OCI-LY1 (cell line): ENCODE measurements around the gene CHCHD2.
"Not testable (repeated sequence)": the region's sequence is repeated elsewhere in the genome, so short reads cannot be mapped to it uniquely, and the experiment has no call there.

Source experiments
- H2AFZ ChIP-seq: fragments of 200-600 bp; sonication (generic), shearing (Covaris generic); 2 replicates; pipeline ENCODE4 v1.6.0; 2014; ENCODE audit warnings: antibody characterized with exemption, mild to moderate bottlenecking, low read length
- H3F3A ChIP-seq: fragments of 200-600 bp; sonication (generic), shearing (Covaris generic); 2 replicates; pipeline ENCODE4 v1.6.0; 2014; ENCODE audit warnings: mild to moderate bottlenecking, antibody characterized with exemption, low read length, moderate library complexity; ENCODE audit not compliant: insufficient read depth
- H3K27ac ChIP-seq: fragments of 200-600 bp; sonication (generic); 2 replicates; pipeline ENCODE4 v1.5.1; 2014; ENCODE audit warnings: low read length, mixed run types, mild to moderate bottlenecking, low read depth; ENCODE audit not compliant: poor library complexity, severe bottlenecking
- H3K27me3 ChIP-seq: fragments of 200-600 bp; sonication (generic); 2 replicates; pipeline ENCODE4 v1.6.0; 2014; ENCODE audit warnings: antibody characterized with exemption, mild to moderate bottlenecking, low read length, moderate library complexity; ENCODE audit not compliant: insufficient read depth
- H3K36me3 ChIP-seq: fragments of 200-600 bp; sonication (generic); 2 replicates; pipeline ENCODE4 v1.6.1; 2014; ENCODE audit warnings: mild to moderate bottlenecking, antibody characterized with exemption, low read length, moderate library complexity, mixed read lengths; ENCODE audit not compliant: insufficient read depth
- H3K4me1 ChIP-seq: fragments of 200-600 bp; sonication (generic); 2 replicates; pipeline ENCODE4 v1.5.1; 2014; ENCODE audit warnings: mild to moderate bottlenecking, low read length, moderate library complexity; ENCODE audit not compliant: insufficient read depth, severe bottlenecking
- H3K4me2 ChIP-seq: fragments of 200-600 bp; sonication (generic), shearing (Covaris generic); 2 replicates; pipeline ENCODE4 v1.6.1; 2014; ENCODE audit warnings: low read length
- H3K4me3 ChIP-seq: fragments of 200-600 bp; sonication (generic); 2 replicates; pipeline ENCODE4 v1.5.1; 2014; ENCODE audit warnings: low read length, low read depth, mild to moderate bottlenecking, mixed read lengths; ENCODE audit not compliant: poor library complexity, severe bottlenecking
- H3K79me2 ChIP-seq: fragments of 200-600 bp; shearing (Covaris generic); 2 replicates; pipeline ENCODE4 v1.6.1; 2016; ENCODE audit warnings: mixed run types, low read length, mixed read lengths; ENCODE audit not compliant: insufficient read depth
- H3K9ac ChIP-seq: fragments of 200-600 bp; sonication (generic), shearing (Covaris generic); 2 replicates; pipeline ENCODE4 v1.6.1; 2014; ENCODE audit warnings: mild to moderate bottlenecking, low read length, mixed read lengths
- H3K9me2 ChIP-seq: fragments of 200-600 bp; sonication (generic), shearing (Covaris generic); 2 replicates; pipeline ENCODE4 v1.6.1; 2014; ENCODE audit warnings: low read depth, mild to moderate bottlenecking, low read length, mixed read lengths
- H3K9me3 ChIP-seq: fragments of 200-600 bp; shearing (Covaris generic); 2 replicates; pipeline ENCODE4 v1.6.1; 2014; ENCODE audit warnings: low read length, mixed read lengths
- H4K20me1 ChIP-seq: fragments of 200-600 bp; sonication (generic), shearing (Covaris generic); 2 replicates; pipeline ENCODE4 v1.6.0; 2016; ENCODE audit warnings: mild to moderate bottlenecking, low read length; ENCODE audit not compliant: insufficient read depth
- EZH2 ChIP-seq: fragments of 200-600 bp; sonication (generic), shearing (Covaris generic); IDR thresholded peaks from 2 replicates; pipeline ENCODE4 v1.8.0; 2017; ENCODE audit warnings: borderline replicate concordance, mixed run types, mild to moderate bottlenecking, antibody characterized with exemption, low read length, moderate library complexity, mixed read lengths
- TF ChIP-seq, protein P1 (sequence below): fragments of 200-600 bp; sonication (generic), shearing (Covaris generic); IDR thresholded peaks from 2 replicates; pipeline ENCODE4 v1.5.1; 2017; ENCODE audit warnings: mild to moderate bottlenecking, antibody characterized with exemption, low read length, moderate library complexity, mixed read lengths

CHCHD2 gene

DNA sequence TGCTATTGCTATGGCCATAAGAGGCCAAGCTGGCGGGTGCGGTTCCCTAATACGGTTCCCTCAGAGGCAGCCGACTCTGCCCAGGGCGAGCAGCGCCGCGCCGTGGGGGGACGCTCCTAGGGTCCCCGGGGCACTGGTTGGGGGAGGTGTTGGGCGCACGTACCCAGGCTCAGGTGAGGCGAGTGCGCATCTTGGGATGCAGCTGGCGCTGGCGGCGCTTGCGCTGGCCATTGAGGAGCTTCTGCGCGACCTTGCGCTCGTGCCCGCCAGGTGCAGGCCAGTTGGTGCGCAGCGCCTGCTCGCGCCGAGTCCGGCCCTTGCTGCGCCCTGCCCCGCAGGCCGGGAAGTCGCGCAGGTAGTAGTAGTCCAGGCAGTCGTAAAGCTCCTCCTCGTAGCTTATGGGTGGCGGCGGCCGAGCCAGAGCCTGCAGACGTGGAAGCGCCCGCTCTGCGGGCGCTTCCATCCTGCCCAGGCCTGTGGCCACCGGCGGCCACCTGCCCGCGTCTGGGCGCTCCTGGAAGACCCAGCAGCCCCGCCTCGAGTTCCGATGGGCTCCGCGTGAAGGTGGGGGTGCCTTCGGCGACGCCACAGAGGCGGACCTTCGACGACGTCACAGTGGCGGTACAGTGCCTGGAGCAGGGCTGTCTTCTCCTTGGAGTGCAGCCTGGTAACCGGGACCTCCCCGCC is 9.7 kb upstream of the CHCHD2 start, which contains the start of gene NUPR2:
TSS of gene NUPR2 (minus strand) at position 566 of the 687 bp plus-strand sequence. CDS start at position 463, 103 bp downstream.
- H3K27ac ChIP-seq: no peak within 1 kb of the TSS
- H3K79me2 ChIP-seq: no peaks in the 10 kb centered on the region
- no peaks in the 10 kb centered on the region for H3K27me3 ChIP-seq
- no peak for TF ChIP-seq EZH2
- TF ChIP-seq, protein P1, sequence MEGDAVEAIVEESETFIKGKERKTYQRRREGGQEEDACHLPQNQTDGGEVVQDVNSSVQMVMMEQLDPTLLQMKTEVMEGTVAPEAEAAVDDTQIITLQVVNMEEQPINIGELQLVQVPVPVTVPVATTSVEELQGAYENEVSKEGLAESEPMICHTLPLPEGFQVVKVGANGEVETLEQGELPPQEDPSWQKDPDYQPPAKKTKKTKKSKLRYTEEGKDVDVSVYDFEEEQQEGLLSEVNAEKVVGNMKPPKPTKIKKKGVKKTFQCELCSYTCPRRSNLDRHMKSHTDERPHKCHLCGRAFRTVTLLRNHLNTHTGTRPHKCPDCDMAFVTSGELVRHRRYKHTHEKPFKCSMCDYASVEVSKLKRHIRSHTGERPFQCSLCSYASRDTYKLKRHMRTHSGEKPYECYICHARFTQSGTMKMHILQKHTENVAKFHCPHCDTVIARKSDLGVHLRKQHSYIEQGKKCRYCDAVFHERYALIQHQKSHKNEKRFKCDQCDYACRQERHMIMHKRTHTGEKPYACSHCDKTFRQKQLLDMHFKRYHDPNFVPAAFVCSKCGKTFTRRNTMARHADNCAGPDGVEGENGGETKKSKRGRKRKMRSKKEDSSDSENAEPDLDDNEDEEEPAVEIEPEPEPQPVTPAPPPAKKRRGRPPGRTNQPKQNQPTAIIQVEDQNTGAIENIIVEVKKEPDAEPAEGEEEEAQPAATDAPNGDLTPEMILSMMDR: no peak
- no peaks in the 10 kb centered on the region for H4K20me1 ChIP-seq
- no peaks in the 10 kb centered on the region for H3K4me1 ChIP-seq
- H2AFZ ChIP-seq: no peak within 1 kb of the TSS
- H3F3A ChIP-seq: no peaks in the 10 kb centered on the region
- H3K36me3 ChIP-seq: no peaks in the 10 kb centered on the region
- no peak within 1 kb of the TSS for H3K4me2 ChIP-seq
- no peak within 1 kb of the TSS for H3K9ac ChIP-seq
- H3K9me2 ChIP-seq: no peaks in the 10 kb centered on the region
- no peak within 1 kb of the TSS for H3K4me3 ChIP-seq
- H3K9me3 ChIP-seq: no peaks in the 10 kb centered on the region

DNA sequence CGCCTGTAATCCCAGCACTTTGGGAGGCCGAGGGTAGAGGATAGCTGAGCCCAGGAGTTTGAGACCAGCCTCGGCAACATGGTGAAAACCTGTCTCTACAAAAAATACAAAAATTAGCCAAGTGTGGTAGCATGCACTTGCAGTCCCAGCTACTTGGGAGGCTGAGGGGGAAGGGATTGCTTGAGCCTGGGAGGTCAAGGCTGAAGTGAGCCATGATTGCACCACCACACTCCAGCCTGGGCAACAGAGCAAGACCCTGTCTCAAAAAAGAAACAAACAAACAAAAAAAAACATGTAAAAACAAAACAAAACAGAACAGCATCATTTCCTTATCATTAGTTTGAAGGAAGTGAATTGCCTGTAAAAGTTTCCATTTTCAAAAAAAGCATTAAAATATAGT is 6.0 kb upstream of the CHCHD2 start:
- H3K36me3 ChIP-seq, H3K27me3 ChIP-seq, H3K9me2 ChIP-seq, H2AFZ ChIP-seq, H3K4me2 ChIP-seq, H3K79me2 ChIP-seq, H3K9ac ChIP-seq, H3K9me3 ChIP-seq, H3F3A ChIP-seq, H3K4me1 ChIP-seq, H4K20me1 ChIP-seq, H3K4me3 ChIP-seq, H3K27ac ChIP-seq: not testable (repeated sequence)

DNA sequence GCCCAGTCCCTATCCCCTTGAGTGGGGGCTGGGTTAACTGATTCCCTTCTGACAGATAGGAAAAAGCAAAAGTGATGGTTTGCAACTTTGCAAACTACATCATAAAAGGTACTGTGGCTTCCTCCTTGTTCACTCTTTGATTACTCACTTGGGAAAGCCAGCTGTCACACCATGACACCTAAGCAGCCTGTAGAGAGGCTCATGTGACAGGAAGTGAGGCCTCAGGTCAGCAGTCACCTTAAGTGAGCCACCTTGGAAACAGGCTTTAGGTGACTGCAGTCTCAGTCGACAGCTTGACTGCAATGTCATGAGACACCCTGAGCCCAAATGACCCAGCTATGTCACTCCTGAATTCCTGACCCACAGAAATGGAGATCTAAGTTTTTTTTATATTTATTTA is 4.3 kb upstream of the CHCHD2 start:
- H3K4me1 ChIP-seq: peaks cover 13% of the 10 kb centered on the region
- no peak overlapping the region for H3K4me3 ChIP-seq
- peaks cover 6% of the 10 kb centered on the region for H3K79me2 ChIP-seq
- H3K9me2 ChIP-seq: no peaks in the 10 kb centered on the region
- 0 out of 2 replicates have a peak overlapping the region, but pooled peaks have one; percentile 30 for H2AFZ ChIP-seq
- no peaks in the 10 kb centered on the region for H4K20me1 ChIP-seq
- H3F3A ChIP-seq: no peaks in the 10 kb centered on the region
- no peak overlapping the region for H3K4me2 ChIP-seq
- H3K9ac ChIP-seq: no peak overlapping the region
- no peaks in the 10 kb centered on the region for H3K27me3 ChIP-seq
- H3K27ac ChIP-seq: no peak overlapping the region
- TF ChIP-seq EZH2: no peak
- TF ChIP-seq, protein P1: no peak
- peaks cover 3% of the 10 kb centered on the region; the same call in 1 of the 2 replicates for H3K36me3 ChIP-seq
- 0 out of 2 replicates have a peak, but pooled peaks cover 5% of the 10 kb centered on the region for H3K9me3 ChIP-seq

DNA sequence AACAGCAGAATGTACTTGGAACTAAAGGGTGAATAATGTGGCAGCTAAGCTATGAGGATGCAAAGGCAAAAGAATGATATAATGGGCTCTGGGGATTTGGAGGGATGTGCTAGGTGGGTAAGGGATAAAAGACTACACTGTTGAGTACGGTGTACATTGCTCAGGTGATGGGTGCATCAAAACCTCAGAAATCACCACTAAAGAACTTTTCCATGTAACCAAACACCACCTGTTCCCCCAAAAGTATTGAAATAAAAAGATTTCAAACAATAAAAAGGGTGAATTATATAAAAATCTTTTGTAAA is 1.6 kb upstream of the CHCHD2 start:
- no peak overlapping the region for H3K27ac ChIP-seq
- peaks cover 29% of the 10 kb centered on the region for H3K36me3 ChIP-seq
- H2AFZ ChIP-seq: peak overlapping the region; percentile 74
- no peak overlapping the region for H3K9ac ChIP-seq
- 0 out of 2 replicates have a peak, but pooled peaks cover 5% of the 10 kb centered on the region for H3K9me3 ChIP-seq
- H3K4me3 ChIP-seq: no peak overlapping the region
- H3K4me2 ChIP-seq: no peak overlapping the region
- peaks cover 23% of the 10 kb centered on the region for H3K4me1 ChIP-seq
- no peaks in the 10 kb centered on the region for H3K9me2 ChIP-seq
- no peaks in the 10 kb centered on the region for H3K27me3 ChIP-seq
- H4K20me1 ChIP-seq: 0 out of 2 replicates have a peak, but pooled peaks cover 3% of the 10 kb centered on the region
- TF ChIP-seq, protein P1: no peak
- no peak for TF ChIP-seq EZH2
- no peaks in the 10 kb centered on the region for H3F3A ChIP-seq
- H3K79me2 ChIP-seq: peaks cover 19% of the 10 kb centered on the region
